Measurements from ENCODE around the gene PLCH2. TPM values are rescaled to one million over a fixed set of nuclear protein-coding genes. Genes with fewer than 3 reads are reported as not detected.

Gene PLCH2
- total RNA-seq, 4 donors from 2014 or later, result 1.00 to 7.3 (median 4.6) TPM

GRCh38 chr1:2499986-2500596 lies 24.0 kb downstream of the PLCH2 start:
- Histone ChIP-seq H3K27me3 (peaks cover 47% of the 10 kb centered on the region), H3K4me1 (peaks cover 0 to 3% (median 0%) of the 10 kb centered on the region in 4 donors), H3K4me3 (no peak overlapping the region), H3K36me3 (no peaks in the 10 kb centered on the region), H3K27ac (no peak overlapping the region), H3K9me3 (no peaks in the 10 kb centered on the region)
- 50% methylated on average over 19 of the region's 19 CpGs; no CpG with 5 or more reads in 1 of the 2 donors for WGBS, 2 donors (ENCODE audit: low coverage in 1 of 2)
- in situ Hi-C loops (cut with MboI; ENCODE audit: low pct_ligation_motif_present in 1 of 4, low pct_unique_long_range_greater_than_20kb in 1 of 4, low sequenced_read_pairs in 3 of 4) (no loop called here), intact Hi-C loops (cut with DNase I; ENCODE audit: low total_unique reads) (no loop called here)
- DNase-seq, result no peak
- TF ChIP-seq POLR2A (IDR thresholded peaks at IDR 0.05) (no peak), POLR2AphosphoS5 (IDR thresholded peaks at IDR 0.05) (no peak), EP300 (IDR thresholded peaks at IDR 0.05; ENCODE audit: low read depth) (no peak), CTCF (IDR thresholded peaks at IDR 0.05) (no peak)

GRCh38 chr1:2501041-2501819 lies 25.1 kb downstream of the PLCH2 start:
- Histone ChIP-seq H3K36me3 (no peaks in the 10 kb centered on the region), H3K4me1 (peaks cover 0 to 3% (median 0%) of the 10 kb centered on the region in 4 donors), H3K4me3 (no peak overlapping the region), H3K27me3 (peaks cover 56% of the 10 kb centered on the region), H3K27ac (no peak overlapping the region), H3K9me3 (no peaks in the 10 kb centered on the region)
- in situ Hi-C loops (cut with MboI; ENCODE audit: low pct_ligation_motif_present in 1 of 4, low pct_unique_long_range_greater_than_20kb in 1 of 4, low sequenced_read_pairs in 3 of 4) (no loop called here), intact Hi-C loops (cut with DNase I; ENCODE audit: low total_unique reads) (no loop called here)
- WGBS, 2 donors (ENCODE audit: low coverage in 1 of 2), result 53 to 60% methylated on average over 1 to 28 of the region's 28 CpGs
- no peak for DNase-seq
- TF ChIP-seq POLR2AphosphoS5 (IDR thresholded peaks at IDR 0.05), result no peak
- TF ChIP-seq EP300 (IDR thresholded peaks at IDR 0.05; ENCODE audit: low read depth), result no peak
- no peak for TF ChIP-seq POLR2A (IDR thresholded peaks at IDR 0.05)
- TF ChIP-seq CTCF (IDR thresholded peaks at IDR 0.05), result no peak

GRCh38 chr1:2501820-2502119 lies 25.7 kb downstream of the PLCH2 start:
- in situ Hi-C loops (cut with MboI; ENCODE audit: low pct_ligation_motif_present in 1 of 4, low pct_unique_long_range_greater_than_20kb in 1 of 4, low sequenced_read_pairs in 3 of 4), result no loop called here
- intact Hi-C loops (cut with DNase I; ENCODE audit: low total_unique reads), result no loop called here
- Histone ChIP-seq H3K36me3 (no peaks in the 10 kb centered on the region), H3K27me3 (peaks cover 56% of the 10 kb centered on the region), H3K9me3 (no peaks in the 10 kb centered on the region), H3K4me1 (peaks cover 0 to 3% (median 0%) of the 10 kb centered on the region in 4 donors), H3K27ac (no peak overlapping the region), H3K4me3 (no peak overlapping the region)
- DNase-seq, result no peak
- TF ChIP-seq CTCF (IDR thresholded peaks at IDR 0.05) (no peak), POLR2A (IDR thresholded peaks at IDR 0.05) (no peak), EP300 (IDR thresholded peaks at IDR 0.05; ENCODE audit: low read depth) (no peak), POLR2AphosphoS5 (IDR thresholded peaks at IDR 0.05) (no peak)
- 58% methylated on average over 6 of the region's 7 CpGs; no CpG with 5 or more reads in 1 of the 2 donors for WGBS, 2 donors (ENCODE audit: low coverage in 1 of 2)

GRCh38 chr1:2502210-2502609 lies 26.1 kb downstream of the PLCH2 start:
- intact Hi-C loops (cut with DNase I; ENCODE audit: low total_unique reads) (no loop called here), in situ Hi-C loops (cut with MboI; ENCODE audit: low pct_ligation_motif_present in 1 of 4, low pct_unique_long_range_greater_than_20kb in 1 of 4, low sequenced_read_pairs in 3 of 4) (no loop called here)
- H3K4me1 ChIP-seq, result peaks cover 0 to 3% (median 0%) of the 10 kb centered on the region in 4 donors
- H3K27me3 ChIP-seq, result peaks cover 56% of the 10 kb centered on the region
- TF ChIP-seq POLR2A (IDR thresholded peaks at IDR 0.05), result no peak
- H3K4me3 ChIP-seq, result no peak overlapping the region
- WGBS, 2 donors (ENCODE audit: low coverage in 1 of 2), result 90% methylated on average over 28 of the region's 34 CpGs; no CpG with 5 or more reads in 1 of the 2 donors
- H3K27ac ChIP-seq, result no peak overlapping the region
- H3K9me3 ChIP-seq, result no peaks in the 10 kb centered on the region
- no peaks in the 10 kb centered on the region for H3K36me3 ChIP-seq
- DNase-seq, result no peak

Data from transverse colon (tissue), 4 donors.